ENCODE measurements around the gene SPTBN5.

SPTBN5 gene

DNA sequence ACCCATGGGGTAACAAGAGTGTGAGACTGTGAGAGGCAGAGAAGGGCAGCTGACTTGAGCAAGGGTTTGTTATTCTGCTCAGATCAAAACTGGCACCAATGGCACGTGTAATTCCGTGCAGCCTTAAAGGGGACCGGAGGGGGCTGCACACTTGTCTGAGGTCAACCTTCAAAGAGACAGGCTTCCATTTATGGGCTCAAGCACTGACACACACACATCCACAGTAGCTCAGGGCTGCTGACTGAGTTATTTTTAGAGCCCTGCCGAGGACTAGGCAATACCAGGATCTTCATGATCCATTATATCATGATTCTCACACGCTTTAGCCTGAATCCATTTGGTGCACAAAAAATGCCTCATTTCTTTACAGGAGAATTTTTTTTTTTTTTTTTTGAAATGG lies 20.6 kb upstream of the SPTBN5 start:
- no peak overlapping the region for H3K4me2 ChIP-seq (ENCODE audit: low read depth, low read length, poor library complexity, severe bottlenecking)
- no peak overlapping the region for H3K4me3 ChIP-seq (ENCODE audit: low read length, poor library complexity, severe bottlenecking)
- H2AFZ ChIP-seq (ENCODE audit: low read length), result no peak overlapping the region
- H3K27me3 ChIP-seq (ENCODE audit: insufficient read depth, low read length, poor library complexity, severe bottlenecking), result no peaks in the 10 kb centered on the region
- no peak overlapping the region for H3K9ac ChIP-seq (ENCODE audit: low read depth, low read length, poor library complexity, severe bottlenecking)
- H3F3A ChIP-seq (ENCODE audit: low read depth), result no peaks in the 10 kb centered on the region
- H3K9me3 ChIP-seq (ENCODE audit: insufficient read depth, low read depth, low read length), result no peaks in the 10 kb centered on the region
- H3K79me2 ChIP-seq (ENCODE audit: insufficient read depth, low read length), result no peaks in the 10 kb centered on the region
- H4K20me1 ChIP-seq (ENCODE audit: insufficient read depth, low read length, poor library complexity, severe bottlenecking), result no peaks in the 10 kb centered on the region
- H3K36me3 ChIP-seq (ENCODE audit: insufficient read depth, low read length), result no peaks in the 10 kb centered on the region; the same call in 1 of the 2 replicates
- peaks cover 9% of the 10 kb centered on the region for H3K4me1 ChIP-seq (ENCODE audit: insufficient read depth, low read length, poor library complexity, severe bottlenecking)
- H3K9me2 ChIP-seq (replicated peaks; ENCODE audit: low read depth, low read length), result no peaks in the 10 kb centered on the region
- no peak for TF ChIP-seq EZH2phosphoT487 (IDR thresholded peaks at IDR 0.05; ENCODE audit: borderline replicate concordance)
- TF ChIP-seq, protein P1, sequence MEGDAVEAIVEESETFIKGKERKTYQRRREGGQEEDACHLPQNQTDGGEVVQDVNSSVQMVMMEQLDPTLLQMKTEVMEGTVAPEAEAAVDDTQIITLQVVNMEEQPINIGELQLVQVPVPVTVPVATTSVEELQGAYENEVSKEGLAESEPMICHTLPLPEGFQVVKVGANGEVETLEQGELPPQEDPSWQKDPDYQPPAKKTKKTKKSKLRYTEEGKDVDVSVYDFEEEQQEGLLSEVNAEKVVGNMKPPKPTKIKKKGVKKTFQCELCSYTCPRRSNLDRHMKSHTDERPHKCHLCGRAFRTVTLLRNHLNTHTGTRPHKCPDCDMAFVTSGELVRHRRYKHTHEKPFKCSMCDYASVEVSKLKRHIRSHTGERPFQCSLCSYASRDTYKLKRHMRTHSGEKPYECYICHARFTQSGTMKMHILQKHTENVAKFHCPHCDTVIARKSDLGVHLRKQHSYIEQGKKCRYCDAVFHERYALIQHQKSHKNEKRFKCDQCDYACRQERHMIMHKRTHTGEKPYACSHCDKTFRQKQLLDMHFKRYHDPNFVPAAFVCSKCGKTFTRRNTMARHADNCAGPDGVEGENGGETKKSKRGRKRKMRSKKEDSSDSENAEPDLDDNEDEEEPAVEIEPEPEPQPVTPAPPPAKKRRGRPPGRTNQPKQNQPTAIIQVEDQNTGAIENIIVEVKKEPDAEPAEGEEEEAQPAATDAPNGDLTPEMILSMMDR (conservative IDR thresholded peaks at IDR 0.05; ENCODE audit: low read length), result no peak

DNA sequence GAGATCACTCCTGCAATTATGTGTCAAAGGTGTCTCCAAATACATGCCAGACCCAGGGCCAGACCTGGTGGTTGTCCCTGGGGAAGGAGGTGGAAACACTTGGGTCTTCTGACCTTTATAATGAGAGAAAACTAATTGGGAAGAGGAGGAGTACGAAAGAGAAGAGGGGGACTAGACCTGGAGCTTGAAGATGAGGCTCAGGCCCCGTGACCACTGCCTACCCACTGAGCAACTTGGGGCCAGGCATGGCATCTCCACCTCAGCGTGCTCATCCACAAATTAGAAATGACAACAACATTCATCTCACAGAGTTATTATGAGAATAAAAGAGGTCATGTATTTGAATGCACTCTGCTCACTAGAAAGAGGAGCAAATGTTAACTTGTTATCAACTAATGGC lies 19.4 kb upstream of the SPTBN5 start:
- Histone ChIP-seq H2AFZ (ENCODE audit: low read length) (no peak overlapping the region), H3K36me3 (ENCODE audit: insufficient read depth, low read length) (peaks cover 5% of the 10 kb centered on the region; the same call in 1 of the 2 replicates), H3K9me2 (replicated peaks; ENCODE audit: low read depth, low read length) (no peaks in the 10 kb centered on the region), H4K20me1 (ENCODE audit: insufficient read depth, low read length, poor library complexity, severe bottlenecking) (no peaks in the 10 kb centered on the region), H3K4me1 (ENCODE audit: insufficient read depth, low read length, poor library complexity, severe bottlenecking) (peaks cover 9% of the 10 kb centered on the region), H3K79me2 (ENCODE audit: insufficient read depth, low read length) (no peaks in the 10 kb centered on the region), H3K27me3 (ENCODE audit: insufficient read depth, low read length, poor library complexity, severe bottlenecking) (no peaks in the 10 kb centered on the region), H3K9me3 (ENCODE audit: insufficient read depth, low read depth, low read length) (no peaks in the 10 kb centered on the region), H3K9ac (ENCODE audit: low read depth, low read length, poor library complexity, severe bottlenecking) (no peak overlapping the region), H3K4me2 (ENCODE audit: low read depth, low read length, poor library complexity, severe bottlenecking) (no peak overlapping the region), H3K4me3 (ENCODE audit: low read length, poor library complexity, severe bottlenecking) (no peak overlapping the region), H3F3A (ENCODE audit: low read depth) (no peaks in the 10 kb centered on the region)
- TF ChIP-seq EZH2phosphoT487 (IDR thresholded peaks at IDR 0.05; ENCODE audit: borderline replicate concordance), result no peak
- TF ChIP-seq, protein P1 (conservative IDR thresholded peaks at IDR 0.05; ENCODE audit: low read length), result no peak

DNA sequence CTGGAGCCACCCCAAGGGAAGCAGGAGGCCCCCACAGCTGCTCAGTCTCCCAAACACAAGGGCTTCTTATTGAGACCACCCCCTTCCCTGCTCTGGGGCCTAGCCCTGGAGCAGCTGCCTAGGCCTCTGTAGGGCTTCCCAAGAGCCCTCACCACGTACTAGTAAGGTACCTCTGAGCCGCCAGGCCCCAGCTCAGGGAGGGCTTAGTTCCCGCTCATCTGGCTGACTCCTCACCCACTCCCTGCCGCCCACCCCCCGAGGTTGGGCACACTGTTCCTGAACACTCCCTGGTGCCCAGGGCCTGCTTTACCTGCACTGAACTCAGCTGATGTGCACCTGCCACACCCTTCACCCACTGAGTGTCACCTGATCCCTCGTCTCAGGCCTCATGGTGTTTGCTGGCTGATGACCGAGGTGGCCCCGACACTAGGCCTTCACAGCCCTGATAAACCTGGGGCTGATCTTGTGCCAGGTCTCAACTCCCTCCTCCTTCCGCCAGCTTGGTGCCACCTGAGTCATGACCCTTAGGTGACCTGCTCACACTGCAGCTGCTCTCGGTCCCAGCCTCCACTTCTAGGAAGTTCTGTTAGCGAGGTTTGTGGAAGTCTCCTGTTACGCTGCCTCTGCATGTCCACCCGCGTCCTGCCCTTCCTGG lies 18.0 kb upstream of the SPTBN5 start:
- Histone ChIP-seq H3K27me3 (ENCODE audit: insufficient read depth, low read length, poor library complexity, severe bottlenecking) (no peaks in the 10 kb centered on the region), H2AFZ (ENCODE audit: low read length) (no peak overlapping the region), H3K9me2 (replicated peaks; ENCODE audit: low read depth, low read length) (no peaks in the 10 kb centered on the region), H3K79me2 (ENCODE audit: insufficient read depth, low read length) (no peaks in the 10 kb centered on the region), H3K9ac (ENCODE audit: low read depth, low read length, poor library complexity, severe bottlenecking) (no peak overlapping the region), H3K4me1 (ENCODE audit: insufficient read depth, low read length, poor library complexity, severe bottlenecking) (peaks cover 9% of the 10 kb centered on the region), H3K9me3 (ENCODE audit: insufficient read depth, low read depth, low read length) (no peaks in the 10 kb centered on the region), H4K20me1 (ENCODE audit: insufficient read depth, low read length, poor library complexity, severe bottlenecking) (no peaks in the 10 kb centered on the region), H3F3A (ENCODE audit: low read depth) (no peaks in the 10 kb centered on the region), H3K4me2 (ENCODE audit: low read depth, low read length, poor library complexity, severe bottlenecking) (no peak overlapping the region), H3K36me3 (ENCODE audit: insufficient read depth, low read length) (peaks cover 12% of the 10 kb centered on the region; the same call in 1 of the 2 replicates), H3K4me3 (ENCODE audit: low read length, poor library complexity, severe bottlenecking) (no peak overlapping the region)
- TF ChIP-seq, protein P1 (conservative IDR thresholded peaks at IDR 0.05; ENCODE audit: low read length), result no peak
- TF ChIP-seq EZH2phosphoT487 (IDR thresholded peaks at IDR 0.05; ENCODE audit: borderline replicate concordance), result no peak

Data from Loucy (cell line).